ENCODE data around the gene ESPNL.

ESPNL gene

DNA sequence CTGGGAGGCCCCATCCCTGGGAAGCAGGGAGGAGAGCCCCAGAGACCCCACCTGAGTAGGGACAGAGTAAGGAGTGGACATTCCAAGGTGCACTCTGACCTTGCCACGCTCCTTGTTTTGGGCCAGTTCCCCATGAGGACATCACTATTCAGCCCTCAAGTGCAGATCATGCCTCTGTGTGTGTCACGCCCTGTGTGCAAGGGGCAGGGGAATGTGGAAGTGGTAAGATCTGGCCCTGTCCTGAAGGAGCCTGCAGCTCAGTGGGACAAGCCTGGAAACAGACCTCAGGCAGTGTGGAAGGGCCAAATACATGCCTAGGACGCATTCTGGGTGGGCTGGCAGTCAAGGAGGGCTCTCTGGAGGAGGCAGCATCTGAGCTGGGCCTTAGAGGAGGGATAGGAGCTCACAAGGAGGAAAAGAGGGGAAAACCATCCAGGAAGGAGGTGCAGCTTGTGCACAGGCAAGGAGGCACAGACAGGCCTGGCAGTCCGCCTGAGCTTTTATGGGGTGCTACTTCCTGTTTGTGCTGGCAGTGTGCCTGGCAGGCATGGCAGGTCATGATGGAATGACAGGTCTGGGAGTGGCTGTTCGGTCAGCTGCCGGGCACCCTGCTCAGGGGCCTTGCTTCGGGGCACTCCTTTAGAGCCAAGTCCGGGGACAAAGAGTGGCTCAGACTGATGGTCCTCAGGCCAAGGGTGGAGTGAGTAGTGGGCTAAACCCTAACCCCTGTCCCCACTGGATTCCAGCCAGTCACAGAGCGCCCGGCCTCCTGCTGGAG lies 41.6 kb downstream of the ESPNL start:
- Mint-ChIP-seq H3K27me3 (ENCODE audit: low read depth) (no peaks in the 10 kb centered on the region), H3K9me3 (no peaks in the 10 kb centered on the region), H3K36me3 (ENCODE audit: low read depth) (no peaks in the 10 kb centered on the region), H3K4me3 (peak overlapping the region in 2 of 3 experiments; percentile 15 to 69), H3K4me1 (peaks cover 27% of the 10 kb centered on the region), H3K27ac (peak overlapping the region; percentile 49 to 62 (median 50))
- TF ChIP-seq CTCF (IDR thresholded peaks at IDR 0.05; ENCODE audit: unreplicated experiment in 3 of 3), result no peak

DNA sequence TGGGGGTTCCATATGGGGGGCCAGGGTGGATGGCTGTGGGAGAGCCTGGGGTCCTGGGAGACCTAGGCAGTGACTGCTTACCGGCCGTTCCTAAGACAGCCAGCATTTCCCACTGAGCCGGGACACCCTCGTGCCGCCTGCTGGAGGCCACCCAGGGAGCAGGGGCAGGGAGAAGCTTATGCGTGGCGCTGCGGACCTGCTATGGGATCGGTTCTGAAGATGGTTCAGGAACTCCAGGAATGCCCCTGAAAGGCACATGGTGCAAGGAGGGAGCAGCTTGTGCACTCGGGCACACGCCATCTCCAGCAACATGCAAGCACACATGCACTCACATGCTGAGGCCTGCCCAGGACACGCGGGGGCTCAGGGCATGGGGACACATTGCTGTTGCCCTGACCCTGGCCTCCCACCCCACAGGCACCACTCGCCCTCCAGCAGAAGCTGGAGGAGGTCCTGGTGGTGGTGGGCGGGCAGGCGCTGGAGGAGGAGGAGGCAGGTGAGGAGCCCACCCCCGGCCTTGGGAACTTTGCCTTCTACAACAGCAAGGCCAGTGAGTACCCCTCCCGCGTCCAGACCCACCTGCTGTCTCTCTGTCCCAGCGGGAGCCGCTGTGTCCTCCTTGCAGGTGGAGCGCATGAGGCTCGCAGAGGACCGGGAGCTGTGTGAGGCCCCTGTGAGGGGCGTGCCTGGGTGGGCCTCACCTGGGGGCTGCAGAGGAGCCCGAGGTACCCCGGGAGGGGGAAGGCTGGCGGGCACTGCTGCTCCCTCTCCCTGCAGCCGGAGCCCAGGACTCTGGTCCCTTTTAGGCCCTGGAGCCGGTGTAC lies 42.5 kb downstream of the ESPNL start:
- TF ChIP-seq CTCF (IDR thresholded peaks at IDR 0.05; ENCODE audit: unreplicated experiment in 3 of 3), result no peak
- H3K9me3 Mint-ChIP-seq, result no peaks in the 10 kb centered on the region

DNA sequence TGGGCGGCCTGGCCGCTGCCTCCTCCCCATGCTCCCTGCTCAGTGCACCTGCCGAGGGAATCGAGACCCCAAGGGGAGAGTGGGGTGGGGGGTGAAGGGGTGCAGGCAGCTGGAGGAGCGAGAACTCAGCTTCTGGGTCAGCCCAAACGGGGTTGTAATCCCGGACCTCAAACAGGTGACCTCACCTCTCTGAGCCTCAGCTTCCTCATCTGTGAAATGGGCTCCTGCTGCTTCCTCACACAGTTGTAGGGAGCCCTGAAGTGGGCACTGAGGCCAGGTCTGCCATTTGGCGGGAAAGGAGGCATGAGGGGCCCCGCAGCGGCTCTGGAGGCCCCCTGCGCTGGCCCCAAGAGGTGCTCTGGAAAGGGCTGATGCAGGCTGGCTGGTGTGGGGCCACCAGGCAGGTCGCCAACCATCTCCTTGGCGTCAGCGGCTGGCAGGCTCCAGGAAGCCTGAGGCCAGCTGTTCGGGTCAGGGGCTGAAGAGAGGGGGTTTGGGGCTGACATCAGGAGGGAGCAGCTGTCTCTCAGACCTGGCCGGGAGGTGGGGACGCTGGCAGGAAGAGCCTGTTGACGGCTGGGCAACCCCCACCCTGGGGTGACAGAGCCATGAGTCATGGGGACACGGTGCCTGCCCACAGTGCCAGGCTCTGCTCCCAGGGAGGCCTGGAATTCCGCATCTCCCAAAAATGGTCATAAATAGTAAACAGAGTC lies 43.3 kb downstream of the ESPNL start:
- no peaks in the 10 kb centered on the region for H3K9me3 Mint-ChIP-seq
- no peaks in the 10 kb centered on the region for H3K27me3 Mint-ChIP-seq (ENCODE audit: low read depth)
- no peaks in the 10 kb centered on the region for H3K36me3 Mint-ChIP-seq (ENCODE audit: low read depth)
- H3K4me1 Mint-ChIP-seq, result peaks cover 18% of the 10 kb centered on the region
- H3K4me3 Mint-ChIP-seq, result peak overlapping the region in 1 of 3 experiments; percentile 21
- no peak for TF ChIP-seq CTCF (IDR thresholded peaks at IDR 0.05; ENCODE audit: unreplicated experiment in 3 of 3)
- no peak overlapping the region for H3K27ac Mint-ChIP-seq

More for the DNA sequence above, 42.5 kb downstream of the ESPNL start:
- peaks cover 23% of the 10 kb centered on the region for H3K4me1 Mint-ChIP-seq
- peak overlapping the region in 2 of 3 experiments; percentile 19 to 69 for H3K4me3 Mint-ChIP-seq
- no peaks in the 10 kb centered on the region for H3K27me3 Mint-ChIP-seq (ENCODE audit: low read depth)
- no peak overlapping the region for H3K27ac Mint-ChIP-seq
- no peaks in the 10 kb centered on the region for H3K36me3 Mint-ChIP-seq (ENCODE audit: low read depth)

GRCh38 chr2:238144262-238144661 lies 44.1 kb downstream of the ESPNL start:
- peaks cover 18% of the 10 kb centered on the region for H3K4me1 Mint-ChIP-seq

GRCh38 chr2:238145046-238145445 lies 44.9 kb downstream of the ESPNL start:
- H3K4me3 Mint-ChIP-seq, result no peak overlapping the region

More at GRCh38 chr2:238144262-238144661, 44.1 kb downstream of the ESPNL start:
- no peak for TF ChIP-seq CTCF (IDR thresholded peaks at IDR 0.05; ENCODE audit: unreplicated experiment in 3 of 3)
- H3K27ac Mint-ChIP-seq, result no peak overlapping the region
- H3K4me3 Mint-ChIP-seq, result no peak overlapping the region
- no peaks in the 10 kb centered on the region for H3K9me3 Mint-ChIP-seq
- H3K27me3 Mint-ChIP-seq (ENCODE audit: low read depth), result no peaks in the 10 kb centered on the region
- H3K36me3 Mint-ChIP-seq (ENCODE audit: low read depth), result no peaks in the 10 kb centered on the region

More at GRCh38 chr2:238145046-238145445, 44.9 kb downstream of the ESPNL start:
- Mint-ChIP-seq H3K36me3 (ENCODE audit: low read depth) (no peaks in the 10 kb centered on the region), H3K27me3 (ENCODE audit: low read depth) (no peaks in the 10 kb centered on the region), H3K4me1 (peaks cover 18% of the 10 kb centered on the region), H3K27ac (peak overlapping the region in 1 of 3 experiments; percentile 43), H3K9me3 (no peaks in the 10 kb centered on the region)
- no peak for TF ChIP-seq CTCF (IDR thresholded peaks at IDR 0.05; ENCODE audit: unreplicated experiment in 3 of 3)

Data from nephron (organoid).